HepG2 (cell line): ENCODE results near the gene PMEL. TPM values are rescaled to one million over a fixed set of nuclear protein-coding genes. Genes with fewer than 3 reads are reported as not detected.

Experiments
- ATAC-seq: fragments of 200-7000 bp; cut with Tn5 transposase; 3 replicates; pipeline ENCODE4 v1.9.1; 2020; ENCODE audit warnings: mild to moderate bottlenecking, moderate library complexity
- BruUV-seq: library from RNA; stranded (reverse); fragments of 400-500 nt; replicated peaks from 2 replicates; lab custom pipeline; 2021; lab: Mats Ljungman, UMichigan
- CTCF ChIA-PET: fragments of 300-600 bp; formaldehyde crosslinking; extraction: SDS; loops from one replicate; lab custom pipeline; 2021; ENCODE audit warnings: low total read pairs, inconsistent platforms, low intra/inter-chr PET ratio; lab: Yijun Ruan, JAX
- POLR2A ChIA-PET: fragments of 350-600 bp; sonication (Branson Sonifier 250); formaldehyde crosslinking; loops from one replicate; lab custom pipeline; 2020; ENCODE audit warnings: antibody characterized with exemption, inconsistent platforms; lab: Yijun Ruan, JAX
- DNase-seq: peaks from one replicate; pipeline ENCODE4 v3.0.0-alpha.2; 2015; ENCODE audit warnings: low spot score
- FAIRE-seq: peaks from 3 replicates; lab custom pipeline; 2011; peaks lifted over from hg19 to GRCh38; lab: Jason Lieb, UNC
- H2AFZ ChIP-seq: one replicate; pipeline ENCODE4 v1.6.1; 2011; ENCODE audit warnings: low read length, inconsistent platforms
- H3K27ac ChIP-seq: fragments of 300-600 bp; 3 replicates; pipeline ENCODE4 v1.8.0; 2011; ENCODE audit warnings: mixed run types, mild to moderate bottlenecking, mixed read lengths, low read length, inconsistent platforms; ENCODE audit not compliant: insufficient read depth; ENCODE audit errors: extremely low read length
- H3K27me3 ChIP-seq, 2 experiments: fragments of 200-600 bp in 1 of 2; 2 replicates in 1 of 2; 3 replicates in 1 of 2; pipeline versions ENCODE4 v1.6.0 to v1.8.0; 2011; ENCODE audit warnings: low read length in 2 of 2, mild to moderate bottlenecking in 2 of 2, moderate library complexity in 2 of 2, inconsistent platforms in 1 of 2; ENCODE audit not compliant: insufficient read depth in 2 of 2, control insufficient read depth in 1 of 2
- H3K36me3 ChIP-seq, 2 experiments: fragments of 200-600 bp in 1 of 2; replicated peaks in 1 of 2; 2 replicates in 1 of 2; 3 replicates in 1 of 2; pipeline versions ENCODE4 v1.5.1 to v1.8.0; 2011; ENCODE audit warnings: low read length in 2 of 2, inconsistent platforms in 1 of 2; ENCODE audit not compliant: insufficient read depth in 2 of 2, control insufficient read depth in 1 of 2
- H3K4me1 ChIP-seq: 2 replicates; pipeline ENCODE4 v1.5.1; 2012; ENCODE audit warnings: low read length, inconsistent platforms; ENCODE audit not compliant: insufficient read depth
- H3K4me2 ChIP-seq: 2 replicates; pipeline ENCODE4 v1.6.0; 2011; ENCODE audit warnings: low read depth, low read length, inconsistent platforms
- H3K4me3 ChIP-seq, 3 experiments: fragments of 200-600 bp in 1 of 3; sonication (generic), shearing (Covaris generic) in 1 of 3; replicated peaks in 1 of 3; 2 replicates each; pipeline ENCODE4 v1.5.1; 2011 to 2016; ENCODE audit warnings: low read length in 3 of 3, inconsistent platforms in 2 of 3, low read depth in 2 of 3, mild to moderate bottlenecking in 2 of 3, control low read depth in 1 of 3, mixed read lengths in 1 of 3; ENCODE audit not compliant: insufficient read depth in 1 of 3
- H3K79me2 ChIP-seq: one replicate; pipeline ENCODE4 v1.6.1; 2011; ENCODE audit warnings: low read length, inconsistent platforms; ENCODE audit not compliant: insufficient read depth
- H3K9ac ChIP-seq: 2 replicates; pipeline ENCODE4 v1.6.0; 2011; ENCODE audit warnings: mild to moderate bottlenecking, low read depth, low read length, inconsistent platforms; ENCODE audit not compliant: insufficient read depth
- H3K9me3 ChIP-seq: 2 replicates; pipeline ENCODE4 v1.5.1; 2012; ENCODE audit warnings: mild to moderate bottlenecking, low read length
- H4K20me1 ChIP-seq: 2 replicates; pipeline ENCODE4 v1.6.0; 2011; ENCODE audit warnings: inconsistent platforms, mild to moderate bottlenecking, low read length, moderate library complexity; ENCODE audit not compliant: insufficient read depth
- ARNTL ChIP-seq: sonication (generic); formaldehyde crosslinking; IDR thresholded peaks from 2 replicates; pipeline ENCODE4 v1.4.0; 2020; ENCODE audit warnings: mild to moderate bottlenecking, missing genetic modification reagents
- CAMTA2 ChIP-seq: sonication (generic); formaldehyde crosslinking; IDR thresholded peaks from 2 replicates; pipeline ENCODE4 v1.4.0; 2020; ENCODE audit warnings: mild to moderate bottlenecking, missing genetic modification reagents, borderline replicate concordance
- HINFP ChIP-seq: sonication (generic); formaldehyde crosslinking; IDR thresholded peaks from 2 replicates; pipeline ENCODE4 v1.4.0; 2020; ENCODE audit warnings: low read depth, mild to moderate bottlenecking, missing genetic modification reagents
- KDM5B ChIP-seq: sonication (generic); formaldehyde crosslinking; IDR thresholded peaks from 2 replicates; pipeline ENCODE4 v1.4.0; 2020; ENCODE audit warnings: missing genetic modification reagents, mild to moderate bottlenecking, borderline replicate concordance
- KLF15 ChIP-seq: sonication (generic); formaldehyde crosslinking; IDR thresholded peaks from 2 replicates; pipeline ENCODE4 v1.8.1; 2023; ENCODE audit warnings: borderline replicate concordance, mild to moderate bottlenecking, inconsistent platforms, missing genetic modification reagents, mixed read lengths
- MEIS2 ChIP-seq: sonication (generic); formaldehyde crosslinking; IDR thresholded peaks from 2 replicates; pipeline ENCODE4 v1.9.0; 2021; ENCODE audit warnings: mild to moderate bottlenecking, missing genetic modification reagents
- MTF1 ChIP-seq: sonication (generic); formaldehyde crosslinking; IDR thresholded peaks from 2 replicates; pipeline ENCODE4 v1.5.0; 2020; ENCODE audit warnings: missing genetic modification reagents
- PRPF4 ChIP-seq: fragments of 200-400 bp; formaldehyde crosslinking; IDR thresholded peaks from 2 replicates; pipeline ENCODE4 v1.6.1; 2016; ENCODE audit warnings: low read length, low read depth; ENCODE audit not compliant: poor library complexity, severe bottlenecking
- RBAK ChIP-seq: sonication (generic); formaldehyde crosslinking; IDR thresholded peaks from 2 replicates; pipeline ENCODE4 v1.5.1; 2020; ENCODE audit warnings: mild to moderate bottlenecking, missing genetic modification reagents
- TEAD3 ChIP-seq: optimal IDR thresholded peaks from 2 replicates; pipeline ENCODE3; 2016; ENCODE audit warnings: borderline replicate concordance
- XBP1 ChIP-seq: sonication (generic); formaldehyde crosslinking; IDR thresholded peaks from 2 replicates; pipeline ENCODE4 v1.5.0; 2020; ENCODE audit warnings: missing genetic modification reagents
- ZNF333 ChIP-seq: sonication (generic); formaldehyde crosslinking; IDR thresholded peaks from 2 replicates; pipeline ENCODE4 v1.4.0; 2020; ENCODE audit warnings: mild to moderate bottlenecking, missing genetic modification reagents, borderline replicate concordance
- ZNF772 ChIP-seq: sonication (generic); formaldehyde crosslinking; IDR thresholded peaks from 2 replicates; pipeline ENCODE4 v1.5.0; 2020; ENCODE audit warnings: mild to moderate bottlenecking, missing genetic modification reagents
- ZNF850 ChIP-seq: sonication (generic); formaldehyde crosslinking; conservative IDR thresholded peaks from 2 replicates; pipeline ENCODE4 v1.9.0; 2021; ENCODE audit warnings: mild to moderate bottlenecking, missing genetic modification reagents
- WGBS: methylation state at CpG from one replicate; pipeline ENCODE4 v1.1.6; 2017; ENCODE audit warnings: low lambda C conversion rate; 5-methylcytosine and 5-hydroxymethylcytosine counted together
- in situ Hi-C: cut with HindIII; loops from 2 replicates; pipeline ENCODE4 v1.10.0; 2017; ENCODE audit warnings: low pct_unique_long_range_greater_than_20kb; ENCODE audit not compliant: extremely low pct_ligation_motif_present
- intact Hi-C: fragments of 100-400 bp; cut with micrococcal nuclease; formaldehyde crosslinking; loops from one replicate; pipeline ENCODE4 v1.10.0; 2022; ENCODE audit not compliant: unreplicated experiment
- polyA plus RNA-seq, 8 experiments: library from polyadenylated mRNA; depleted of rRNA in 3 of 8; stranded (reverse) in 7 of 8; unstranded in 1 of 8; fragments of >200 nt; fragmentation: Illumina TruSeq in 4 of 8; extraction: Trizol in 4 of 8; gene quantifications; 2 replicates each; pipeline versions ENCODE4 v1.2.1 to v1.2.3, GENCODE V29; 2011 to 2016; ENCODE audit warnings: low read depth in 4 of 8, missing spikeins in 1 of 8, mixed read lengths in 1 of 8; ENCODE audit not compliant: insufficient read depth in 1 of 8
- total RNA-seq, 5 experiments: library from RNA; depleted of rRNA; stranded (reverse); fragments of >200 nt; fragmentation: Illumina TruSeq; extraction: Trizol; gene quantifications; 2 replicates each; pipeline ENCODE4 v1.2.3, GENCODE V29; 2016; ENCODE audit warnings: low read depth in 1 of 5

Gene PMEL
- total and polyA plus RNA-seq, 2 of the 13 experiments (the other 11 are each of a cell fraction or from before 2014, with no cell fraction given): 0.49 to 3.3 TPM

- TF ChIP-seq ZNF850 (0 out of 2 replicates have a peak, but pooled peaks have one; percentile 76), CAMTA2 (CRISPR knock-in tag) (peak; percentile 78; the same call in 1 of the 2 replicates), RBAK (CRISPR knock-in tag) (no peak), ZNF333 (CRISPR knock-in tag) (0 out of 2 replicates have a peak, but pooled peaks have one; percentile 63), MEIS2 (CRISPR knock-in tag) (peak; percentile 40; the same call in 1 of the 2 replicates), KDM5B (CRISPR knock-in tag) (peak; percentile 50), XBP1 (0 out of 2 replicates have a peak, but pooled peaks have one; percentile 32), KLF15 (CRISPR knock-in tag) (0 out of 2 replicates have a peak, but pooled peaks have one; percentile 39), MTF1 (no peak)
Measured at GRCh38 chr12:55926738-55927587, 38.9 kb downstream of the PMEL start (continued).

- H3K27me3 ChIP-seq: no peaks in the 10 kb centered on the region; a peak in 1 of 5 replicates
- H3K79me2 ChIP-seq: peaks cover 61% of the 10 kb centered on the region
- H4K20me1 ChIP-seq: peaks cover 15% of the 10 kb centered on the region
- in situ Hi-C loops: loop anchor here (5.0 kb wide), 1 partner anchor 94 kb away; no protein-coding TSS in a partner anchor
- H3K4me1 ChIP-seq: peaks cover 57% of the 10 kb centered on the region
- H2AFZ ChIP-seq: no peak overlapping the region
- intact Hi-C loops: no loop called here
- peak overlapping the region; percentile 67 for H3K4me2 ChIP-seq
- ATAC-seq: no peak
- CTCF ChIA-PET: no interaction called here
- POLR2A ChIA-PET: interaction anchor here (0.5 to 10.5 kb wide), 7 partner anchors 9 to 206 kb away, joined by 3 to 108 read pairs (median 4); partner anchors contain the start of genes DNAJC14, ORMDL2, RAB5B and RDH5
- BruUV-seq: TSS peak; percentile 64
- H3K9ac ChIP-seq: peak overlapping the region; percentile 96
- TF ChIP-seq ARNTL (CRISPR knock-in tag) (0 out of 2 replicates have a peak, but pooled peaks have one; percentile 30), HINFP (no peak; the same call in 1 of the 2 replicates), TEAD3 (CRISPR knock-in tag) (peak; percentile 18), PRPF4 (peak; percentile 32), ZNF772 (0 out of 2 replicates have a peak, but pooled peaks have one; percentile 28)
- FAIRE-seq: no peak
- 13% methylated on average over 10 of the region's 10 CpGs for whole genome bisulfite sequencing
- no peak for DNase-seq
- peaks cover 0 to 5% of the 10 kb centered on the region in 2 experiments; a peak in 3 of 5 replicates for H3K36me3 ChIP-seq
- H3K9me3 ChIP-seq: no peaks in the 10 kb centered on the region
- peak overlapping the region; percentile 96 for H3K27ac ChIP-seq
- H3K4me3 ChIP-seq: peak overlapping the region; percentile 72 to 90 (median 89)
Measured at GRCh38 chr12:55925870-55926737, 39.7 kb downstream of the PMEL start.
